Uterus (tissue), 2 donors: ENCODE results near the gene SWT1.

Experiments
- POLR2A ChIP-seq, 2 donors: fragments of 450-650 bp; IDR thresholded peaks; one replicate each; pipeline ENCODE4 v1.6.1; 2016; ENCODE audit warnings: antibody characterized with exemption in 2 of 2, mild to moderate bottlenecking in 1 of 2, moderate library complexity in 1 of 2
- TF ChIP-seq, protein P1 (sequence below), 4 experiments: fragments of 200-600 bp in 2 of 4; fragments of 450-650 bp in 2 of 4; sonication (generic) in 2 of 4; IDR thresholded peaks; one replicate each; pipeline ENCODE4 v1.5.1; 2016 to 2019; ENCODE audit warnings: antibody characterized with exemption in 4 of 4, mild to moderate bottlenecking in 2 of 4, moderate library complexity in 1 of 4

DNA sequence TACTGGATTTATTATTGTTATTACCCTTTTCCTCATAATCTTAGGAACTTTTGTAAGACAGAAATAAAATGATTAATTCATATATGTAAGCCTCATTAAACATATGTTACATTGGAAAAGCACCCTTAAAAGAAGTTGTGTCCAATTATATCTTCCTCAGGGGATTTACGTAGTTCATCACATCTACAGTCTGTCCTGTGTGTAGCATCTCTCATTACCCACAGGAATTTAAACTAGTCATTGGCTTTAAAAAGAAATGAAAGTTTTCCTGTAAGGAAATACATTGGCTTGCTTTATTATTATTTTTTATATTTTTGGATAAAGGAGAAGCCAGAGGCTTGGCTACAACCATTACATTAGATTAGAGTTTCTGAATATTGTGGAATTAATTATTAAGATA, 56.1 kb downstream of the SWT1 start:
- TF ChIP-seq, protein P1, sequence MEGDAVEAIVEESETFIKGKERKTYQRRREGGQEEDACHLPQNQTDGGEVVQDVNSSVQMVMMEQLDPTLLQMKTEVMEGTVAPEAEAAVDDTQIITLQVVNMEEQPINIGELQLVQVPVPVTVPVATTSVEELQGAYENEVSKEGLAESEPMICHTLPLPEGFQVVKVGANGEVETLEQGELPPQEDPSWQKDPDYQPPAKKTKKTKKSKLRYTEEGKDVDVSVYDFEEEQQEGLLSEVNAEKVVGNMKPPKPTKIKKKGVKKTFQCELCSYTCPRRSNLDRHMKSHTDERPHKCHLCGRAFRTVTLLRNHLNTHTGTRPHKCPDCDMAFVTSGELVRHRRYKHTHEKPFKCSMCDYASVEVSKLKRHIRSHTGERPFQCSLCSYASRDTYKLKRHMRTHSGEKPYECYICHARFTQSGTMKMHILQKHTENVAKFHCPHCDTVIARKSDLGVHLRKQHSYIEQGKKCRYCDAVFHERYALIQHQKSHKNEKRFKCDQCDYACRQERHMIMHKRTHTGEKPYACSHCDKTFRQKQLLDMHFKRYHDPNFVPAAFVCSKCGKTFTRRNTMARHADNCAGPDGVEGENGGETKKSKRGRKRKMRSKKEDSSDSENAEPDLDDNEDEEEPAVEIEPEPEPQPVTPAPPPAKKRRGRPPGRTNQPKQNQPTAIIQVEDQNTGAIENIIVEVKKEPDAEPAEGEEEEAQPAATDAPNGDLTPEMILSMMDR (IDR thresholded peaks at IDR 0.05), result no peak
- no peak for TF ChIP-seq POLR2A (IDR thresholded peaks at IDR 0.05)
